Activated naive CD8-positive, alpha-beta T cell treated with anti-CD3 and anti-CD28 coated beads for 36 hours (primary cell): ENCODE measurements around the gene MPRIP. TPM values are rescaled to one million over a fixed set of nuclear protein-coding genes. Genes with fewer than 3 reads are reported as not detected.
A peak's percentile ranks its signal among the peaks of the same experiment; 100 is the strongest.

Source experiments
- DNase-seq: peaks from one replicate; pipeline ENCODE4 v3.0.0; 2021
- H3K27ac Mint-ChIP-seq: one replicate; pipeline ENCODE4 v1.8.0; 2022; ENCODE audit warnings: mild to moderate bottlenecking, moderate library complexity, mixed read lengths
- H3K27me3 Mint-ChIP-seq: one replicate; pipeline ENCODE4 v1.8.0; 2022; ENCODE audit warnings: mild to moderate bottlenecking, mixed read lengths
- H3K36me3 Mint-ChIP-seq: one replicate; pipeline ENCODE4 v1.8.0; 2021; ENCODE audit warnings: mild to moderate bottlenecking, mixed read lengths
- H3K4me1 Mint-ChIP-seq: one replicate; pipeline ENCODE4 v1.8.0; 2021; ENCODE audit warnings: mixed read lengths
- H3K4me3 Mint-ChIP-seq: one replicate; pipeline ENCODE4 v1.8.0; 2022; ENCODE audit warnings: mild to moderate bottlenecking, moderate library complexity, mixed read lengths
- H3K9me3 Mint-ChIP-seq: one replicate; pipeline ENCODE4 v1.8.0; 2022; ENCODE audit warnings: mixed read lengths
- total RNA-seq, 2 experiments: library from RNA; stranded (reverse); gene quantifications; one replicate each; pipeline ENCODE4 v1.2.3, GENCODE V29; 2021

The MPRIP gene
- total RNA-seq, 2 experiments from 2014 or later = 130 to 143 TPM

GRCh38 chr17:17050346-17051345 lies 8.4 kb downstream of the MPRIP start:
- Mint-ChIP-seq H3K4me3 (no peak overlapping the region), H3K36me3 (no peaks in the 10 kb centered on the region), H3K27ac (peak overlapping the region; percentile 31), H3K4me1 (peaks cover 53% of the 10 kb centered on the region), H3K9me3 (no peaks in the 10 kb centered on the region), H3K27me3 (no peaks in the 10 kb centered on the region)
- no peak for DNase-seq

- Mint-ChIP-seq H3K9me3 (no peaks in the 10 kb centered on the region), H3K27ac (no peak overlapping the region), H3K4me3 (no peak overlapping the region), H3K27me3 (no peaks in the 10 kb centered on the region), H3K4me1 (peaks cover 50% of the 10 kb centered on the region), H3K36me3 (no peaks in the 10 kb centered on the region)
- no peak for DNase-seq
Measured at GRCh38 chr17:17051380-17051779, 9.1 kb downstream of the MPRIP start.

- Mint-ChIP-seq H3K4me1 (peaks cover 46% of the 10 kb centered on the region), H3K9me3 (no peaks in the 10 kb centered on the region), H3K27ac (no peak overlapping the region), H3K4me3 (no peak overlapping the region), H3K27me3 (no peaks in the 10 kb centered on the region), H3K36me3 (no peaks in the 10 kb centered on the region)
- no peak for DNase-seq
Measured at GRCh38 chr17:17051791-17052461, 9.7 kb downstream of the MPRIP start.

GRCh38 chr17:17052462-17053221 lies 10.4 kb downstream of the MPRIP start:
- Mint-ChIP-seq H3K36me3 (no peaks in the 10 kb centered on the region), H3K4me3 (no peak overlapping the region), H3K27ac (no peak overlapping the region), H3K27me3 (no peaks in the 10 kb centered on the region), H3K9me3 (no peaks in the 10 kb centered on the region), H3K4me1 (peaks cover 43% of the 10 kb centered on the region)
- no peak for DNase-seq

GRCh38 chr17:17053446-17054379 lies 11.5 kb downstream of the MPRIP start:
- no peak overlapping the region for H3K4me3 Mint-ChIP-seq
- peaks cover 32% of the 10 kb centered on the region for H3K4me1 Mint-ChIP-seq
- H3K27ac Mint-ChIP-seq = no peak overlapping the region
- H3K27me3 Mint-ChIP-seq = no peaks in the 10 kb centered on the region
- no peaks in the 10 kb centered on the region for H3K9me3 Mint-ChIP-seq
- DNase-seq = no peak
- no peaks in the 10 kb centered on the region for H3K36me3 Mint-ChIP-seq

- no peak for DNase-seq
- Mint-ChIP-seq H3K9me3 (no peaks in the 10 kb centered on the region), H3K4me1 (peaks cover 29% of the 10 kb centered on the region), H3K27ac (no peak overlapping the region), H3K4me3 (no peak overlapping the region), H3K27me3 (no peaks in the 10 kb centered on the region), H3K36me3 (no peaks in the 10 kb centered on the region)
Measured at GRCh38 chr17:17054636-17055035, 12.4 kb downstream of the MPRIP start.

GRCh38 chr17:17055286-17056155 lies 13.3 kb downstream of the MPRIP start:
- H3K9me3 Mint-ChIP-seq = no peaks in the 10 kb centered on the region
- H3K4me3 Mint-ChIP-seq = no peak overlapping the region
- H3K4me1 Mint-ChIP-seq = peaks cover 28% of the 10 kb centered on the region
- DNase-seq = no peak
- no peak overlapping the region for H3K27ac Mint-ChIP-seq
- H3K36me3 Mint-ChIP-seq = no peaks in the 10 kb centered on the region
- H3K27me3 Mint-ChIP-seq = no peaks in the 10 kb centered on the region

GRCh38 chr17:17056156-17056539 lies 13.9 kb downstream of the MPRIP start:
- Mint-ChIP-seq H3K4me3 (no peak overlapping the region), H3K9me3 (no peaks in the 10 kb centered on the region), H3K27ac (no peak overlapping the region), H3K4me1 (peaks cover 23% of the 10 kb centered on the region), H3K36me3 (no peaks in the 10 kb centered on the region), H3K27me3 (no peaks in the 10 kb centered on the region)
- DNase-seq = no peak

- DNase-seq = no peak
- H3K27ac Mint-ChIP-seq = no peak overlapping the region
- H3K27me3 Mint-ChIP-seq = no peaks in the 10 kb centered on the region
- H3K4me3 Mint-ChIP-seq = no peak overlapping the region
- H3K9me3 Mint-ChIP-seq = no peaks in the 10 kb centered on the region
- no peaks in the 10 kb centered on the region for H3K36me3 Mint-ChIP-seq
- peaks cover 21% of the 10 kb centered on the region for H3K4me1 Mint-ChIP-seq
Measured at GRCh38 chr17:17057057-17057551, 14.8 kb downstream of the MPRIP start.

GRCh38 chr17:17058304-17058703 lies 16.0 kb downstream of the MPRIP start:
- H3K4me1 Mint-ChIP-seq = peaks cover 20% of the 10 kb centered on the region
- DNase-seq = no peak
- H3K4me3 Mint-ChIP-seq = no peak overlapping the region
- H3K9me3 Mint-ChIP-seq = no peaks in the 10 kb centered on the region
- no peaks in the 10 kb centered on the region for H3K27me3 Mint-ChIP-seq
- H3K27ac Mint-ChIP-seq = peak overlapping the region; percentile 34
- H3K36me3 Mint-ChIP-seq = no peaks in the 10 kb centered on the region

- Mint-ChIP-seq H3K36me3 (peaks cover 2% of the 10 kb centered on the region), H3K4me3 (no peak overlapping the region), H3K4me1 (peaks cover 22% of the 10 kb centered on the region), H3K9me3 (no peaks in the 10 kb centered on the region), H3K27me3 (no peaks in the 10 kb centered on the region), H3K27ac (no peak overlapping the region)
- no peak for DNase-seq
Measured at GRCh38 chr17:17059301-17059890, 17.1 kb downstream of the MPRIP start.

- no peak for DNase-seq
- Mint-ChIP-seq H3K27ac (no peak overlapping the region), H3K4me3 (no peak overlapping the region), H3K27me3 (no peaks in the 10 kb centered on the region), H3K36me3 (peaks cover 2% of the 10 kb centered on the region), H3K4me1 (peaks cover 23% of the 10 kb centered on the region), H3K9me3 (no peaks in the 10 kb centered on the region)
Measured at GRCh38 chr17:17060001-17060922, 18.0 kb downstream of the MPRIP start.
